GM10266 (cell line): ENCODE data around the gene ENDOV.

Experiments
- DNase-seq: peaks from one replicate; pipeline ENCODE4 v3.0.0; 2012; ENCODE audit errors: extremely low spot score
- CTCF ChIP-seq: IDR thresholded peaks from 2 replicates; pipeline ENCODE4 v1.5.1; 2012; ENCODE audit warnings: mild to moderate bottlenecking, low read depth; ENCODE audit not compliant: control insufficient read depth, insufficient read depth; ENCODE audit errors: missing control alignments

ENDOV gene

DNA sequence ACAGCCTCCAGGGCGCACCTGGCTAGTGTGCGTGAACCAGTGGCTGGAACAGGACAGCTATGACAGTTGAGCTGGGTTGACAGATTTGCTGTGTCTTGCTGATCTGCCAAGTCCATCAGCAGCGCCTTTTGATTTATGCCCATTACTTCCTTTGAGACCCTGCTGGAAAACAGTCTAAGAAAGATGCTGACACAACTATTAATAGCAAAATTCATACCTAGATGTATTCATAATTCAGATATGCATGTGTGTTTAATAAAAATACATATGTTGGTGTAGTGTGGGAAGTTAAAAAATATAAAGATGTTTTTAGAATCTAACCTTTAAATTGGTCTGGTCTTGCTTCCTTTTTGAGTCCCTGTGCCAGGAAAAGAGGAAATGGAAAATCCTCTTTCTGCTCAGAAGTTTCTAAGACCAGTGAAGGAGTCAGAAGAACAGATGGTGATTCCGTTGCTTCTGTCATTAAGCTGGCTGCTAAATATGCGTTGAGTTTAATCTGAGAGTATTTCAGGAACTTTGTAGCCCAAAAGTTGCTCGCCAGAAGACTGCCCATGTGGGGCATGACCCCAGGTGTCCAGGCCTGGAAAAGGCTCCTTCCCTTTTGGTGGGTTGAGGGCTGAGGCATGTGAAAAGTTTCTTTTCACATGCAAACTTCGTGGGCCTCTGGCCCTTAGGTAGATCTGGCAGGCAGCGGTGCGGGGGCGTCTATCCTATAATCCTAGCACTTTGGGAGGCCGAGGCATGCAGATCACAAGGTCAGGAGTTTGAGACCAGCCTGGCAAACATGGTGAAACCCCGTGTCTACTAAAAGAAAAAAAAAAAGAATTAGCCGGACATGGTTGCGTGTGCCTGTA lies 40.0 kb upstream of the ENDOV start:
- DNase-seq, result no peak
- TF ChIP-seq CTCF, result no peak

DNA sequence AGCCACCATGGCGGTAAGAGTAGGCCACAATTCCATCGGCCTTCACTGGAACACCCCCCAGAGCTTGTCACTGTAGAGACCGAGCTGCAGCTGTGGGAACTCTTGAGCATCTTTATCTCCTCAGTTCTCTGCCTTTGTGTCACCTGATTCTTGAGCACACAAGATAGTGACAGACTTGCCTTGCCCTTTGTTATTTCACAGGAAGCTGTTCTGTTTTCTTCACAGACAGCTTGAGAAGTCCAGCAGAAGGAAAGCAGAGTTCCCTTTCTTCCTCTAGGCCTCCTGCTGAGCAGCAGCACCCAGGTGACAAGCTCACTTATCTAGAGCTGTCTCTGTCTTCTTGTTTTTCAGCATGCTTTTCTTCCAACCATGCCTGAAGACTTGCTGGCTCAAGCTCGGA lies 38.4 kb upstream of the ENDOV start:
- no peak for DNase-seq
- TF ChIP-seq CTCF, result no peak

GRCh38 chr17:80377798-80378197 lies 37.2 kb upstream of the ENDOV start:
- no peak for DNase-seq
- no peak for TF ChIP-seq CTCF

- TF ChIP-seq CTCF, result no peak
Measured at GRCh38 chr17:80379348-80379747, 35.6 kb upstream of the ENDOV start.

DNA sequence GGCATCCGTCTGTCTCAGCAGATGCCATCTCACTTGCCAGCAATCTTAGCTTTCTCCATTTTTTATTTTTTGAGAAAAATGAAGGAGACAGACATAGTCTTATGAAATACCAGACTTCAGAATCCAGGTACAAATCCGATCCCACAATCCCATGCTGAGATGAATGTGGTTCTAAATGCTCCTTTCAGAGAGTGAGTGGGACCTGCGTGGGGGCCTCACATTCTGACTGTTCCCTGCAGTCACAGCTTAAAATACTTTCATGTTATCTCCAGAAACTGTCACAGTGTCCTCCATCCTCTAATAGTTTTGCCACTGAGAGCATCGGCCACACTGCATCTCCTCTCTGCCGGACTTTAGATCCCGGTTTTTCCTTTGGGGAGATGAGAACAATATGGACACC lies 34.9 kb upstream of the ENDOV start:
- no peak for DNase-seq
- no peak for TF ChIP-seq CTCF

More at GRCh38 chr17:80379348-80379747, 35.6 kb upstream of the ENDOV start:
- no peak for DNase-seq

- DNase-seq, result no peak
- no peak for TF ChIP-seq CTCF
Measured at GRCh38 chr17:80380555-80381002, 34.4 kb upstream of the ENDOV start.

DNA sequence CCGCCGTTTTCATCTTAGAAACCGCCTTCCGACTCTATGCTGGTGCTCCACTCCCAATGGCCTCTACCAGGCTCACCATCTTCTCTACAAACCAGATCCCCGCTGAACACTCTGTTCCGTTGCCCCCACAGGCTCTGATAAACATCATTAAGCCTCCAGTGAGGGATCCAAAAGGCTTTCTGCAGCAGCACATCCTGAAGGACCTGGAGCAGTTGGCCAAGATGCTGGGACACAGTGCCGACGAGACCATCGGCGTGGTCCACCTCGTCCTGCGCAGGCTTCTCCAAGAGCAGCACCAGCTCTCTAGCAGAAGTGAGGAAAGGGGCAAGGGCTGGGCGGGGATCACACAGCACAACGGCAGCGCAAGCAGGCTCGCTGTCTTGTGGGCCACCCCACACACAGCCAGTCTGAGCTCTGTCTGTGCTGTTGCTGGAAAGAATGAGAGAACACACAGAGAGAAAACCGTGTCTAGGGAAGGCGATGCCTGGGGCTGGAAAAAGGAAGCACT lies 33.5 kb upstream of the ENDOV start:
- no peak for TF ChIP-seq CTCF
- DNase-seq, result no peak
